ENCODE data around the gene PLCB1.

DNA sequence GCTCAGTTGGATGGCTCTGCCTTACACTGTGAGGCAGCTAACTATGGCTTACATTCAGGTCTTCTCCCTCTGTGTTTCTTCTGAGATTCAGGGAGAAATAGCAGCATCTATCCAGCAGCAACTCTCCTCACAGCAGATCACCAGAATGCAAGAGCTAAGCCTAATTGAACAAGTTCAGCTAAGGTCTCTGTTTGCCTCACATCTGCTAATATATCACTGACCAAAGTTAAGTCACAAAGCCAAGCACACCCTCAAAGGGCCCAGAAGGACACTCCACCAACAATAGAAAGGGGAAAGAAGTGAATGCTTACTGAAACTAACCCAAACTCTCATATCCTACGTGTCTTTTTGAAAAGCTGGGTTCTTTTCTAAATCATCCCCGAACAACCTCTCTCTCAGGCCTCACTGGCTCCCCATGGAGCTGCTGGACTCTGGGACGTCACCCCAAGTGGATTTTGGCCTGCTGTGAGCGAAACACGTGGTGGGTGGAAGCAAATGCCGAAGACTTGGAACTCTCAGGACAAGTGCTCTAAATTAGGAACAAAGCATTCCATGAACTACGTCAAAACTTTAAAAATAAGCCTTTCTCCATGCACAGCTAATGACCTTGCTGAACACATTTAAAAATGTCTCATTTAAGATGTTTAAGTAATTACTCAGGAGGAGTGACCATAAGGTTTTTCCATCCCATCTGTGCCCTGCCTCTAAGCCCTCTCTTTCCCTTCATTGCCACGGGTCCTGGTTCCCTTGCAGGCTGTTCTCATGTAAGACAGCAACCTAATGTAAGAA lies 769.4 kb downstream of the PLCB1 start:
- TF ChIP-seq, protein P1, sequence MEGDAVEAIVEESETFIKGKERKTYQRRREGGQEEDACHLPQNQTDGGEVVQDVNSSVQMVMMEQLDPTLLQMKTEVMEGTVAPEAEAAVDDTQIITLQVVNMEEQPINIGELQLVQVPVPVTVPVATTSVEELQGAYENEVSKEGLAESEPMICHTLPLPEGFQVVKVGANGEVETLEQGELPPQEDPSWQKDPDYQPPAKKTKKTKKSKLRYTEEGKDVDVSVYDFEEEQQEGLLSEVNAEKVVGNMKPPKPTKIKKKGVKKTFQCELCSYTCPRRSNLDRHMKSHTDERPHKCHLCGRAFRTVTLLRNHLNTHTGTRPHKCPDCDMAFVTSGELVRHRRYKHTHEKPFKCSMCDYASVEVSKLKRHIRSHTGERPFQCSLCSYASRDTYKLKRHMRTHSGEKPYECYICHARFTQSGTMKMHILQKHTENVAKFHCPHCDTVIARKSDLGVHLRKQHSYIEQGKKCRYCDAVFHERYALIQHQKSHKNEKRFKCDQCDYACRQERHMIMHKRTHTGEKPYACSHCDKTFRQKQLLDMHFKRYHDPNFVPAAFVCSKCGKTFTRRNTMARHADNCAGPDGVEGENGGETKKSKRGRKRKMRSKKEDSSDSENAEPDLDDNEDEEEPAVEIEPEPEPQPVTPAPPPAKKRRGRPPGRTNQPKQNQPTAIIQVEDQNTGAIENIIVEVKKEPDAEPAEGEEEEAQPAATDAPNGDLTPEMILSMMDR (IDR thresholded peaks at IDR 0.05; ENCODE audit: insufficient read depth, low read depth, low read length): no peak
- no peak for TF ChIP-seq EZH2 (IDR thresholded peaks at IDR 0.05; ENCODE audit: insufficient read depth, low read length)

All from astrocyte (in vitro differentiated cells and primary cell).